Stomach (tissue), 4 donors: ENCODE results near the gene FUT1.

Experiments used
- POLR2A ChIP-seq, 4 donors: fragments of 450-650 bp; IDR thresholded peaks; one replicate each; pipeline ENCODE4 v1.6.1; 2016; ENCODE audit warnings: antibody characterized with exemption in 4 of 4, control low read depth in 2 of 4, mild to moderate bottlenecking in 1 of 4, moderate library complexity in 1 of 4
- POLR2AphosphoS5 ChIP-seq, 3 donors: sonication (generic); formaldehyde crosslinking; IDR thresholded peaks; one replicate each; pipeline ENCODE4 v1.6.1; 2016; ENCODE audit warnings: antibody characterized with exemption in 3 of 3
- TF ChIP-seq, protein P1 (sequence below), 7 experiments: fragments of 450-650 bp in 4 of 7; fragments of 200-600 bp in 3 of 7; sonication (generic) in 3 of 7; IDR thresholded peaks; one replicate each; pipeline ENCODE4 v1.5.1; 2016 to 2019; ENCODE audit warnings: antibody characterized with exemption in 7 of 7, control low read depth in 2 of 7, mild to moderate bottlenecking in 1 of 7

- TF ChIP-seq, protein P1, sequence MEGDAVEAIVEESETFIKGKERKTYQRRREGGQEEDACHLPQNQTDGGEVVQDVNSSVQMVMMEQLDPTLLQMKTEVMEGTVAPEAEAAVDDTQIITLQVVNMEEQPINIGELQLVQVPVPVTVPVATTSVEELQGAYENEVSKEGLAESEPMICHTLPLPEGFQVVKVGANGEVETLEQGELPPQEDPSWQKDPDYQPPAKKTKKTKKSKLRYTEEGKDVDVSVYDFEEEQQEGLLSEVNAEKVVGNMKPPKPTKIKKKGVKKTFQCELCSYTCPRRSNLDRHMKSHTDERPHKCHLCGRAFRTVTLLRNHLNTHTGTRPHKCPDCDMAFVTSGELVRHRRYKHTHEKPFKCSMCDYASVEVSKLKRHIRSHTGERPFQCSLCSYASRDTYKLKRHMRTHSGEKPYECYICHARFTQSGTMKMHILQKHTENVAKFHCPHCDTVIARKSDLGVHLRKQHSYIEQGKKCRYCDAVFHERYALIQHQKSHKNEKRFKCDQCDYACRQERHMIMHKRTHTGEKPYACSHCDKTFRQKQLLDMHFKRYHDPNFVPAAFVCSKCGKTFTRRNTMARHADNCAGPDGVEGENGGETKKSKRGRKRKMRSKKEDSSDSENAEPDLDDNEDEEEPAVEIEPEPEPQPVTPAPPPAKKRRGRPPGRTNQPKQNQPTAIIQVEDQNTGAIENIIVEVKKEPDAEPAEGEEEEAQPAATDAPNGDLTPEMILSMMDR (IDR thresholded peaks at IDR 0.05), result no peak
- TF ChIP-seq POLR2A (IDR thresholded peaks at IDR 0.05), result no peak
- no peak for TF ChIP-seq POLR2AphosphoS5 (IDR thresholded peaks at IDR 0.05)
Observed at GRCh38 chr19:48797103-48797502, 44.7 kb upstream of the FUT1 start.
